DMS53 treated with DMSO at 0.1 percent for 48 hours (cell line): Measurements from ENCODE around the gene MKLN1.
"Not testable (repeated sequence)": the region's sequence is repeated elsewhere in the genome, so short reads cannot be mapped to it uniquely, and the experiment has no call there.

Experiments
- DNase-seq: peaks from one replicate; lab custom pipeline; 2025; ENCODE audit not compliant: unreplicated experiment; lab: John Stamatoyannopoulos, UW

The MKLN1 gene

GRCh38 chr7:131497454-131497853, 169.8 kb downstream of the MKLN1 start:
- no peak for DNase-seq

GRCh38 chr7:131498237-131498885, 170.7 kb downstream of the MKLN1 start:
- DNase-seq = no peak

GRCh38 chr7:131499801-131500200, 172.1 kb downstream of the MKLN1 start:
- no peak for DNase-seq

- no peak for DNase-seq
Observed at GRCh38 chr7:131500357-131500756, 172.7 kb downstream of the MKLN1 start.

- DNase-seq = no peak
Observed at GRCh38 chr7:131501422-131501821, 173.7 kb downstream of the MKLN1 start.

- DNase-seq = no peak
Observed at GRCh38 chr7:131501930-131502685, 174.4 kb downstream of the MKLN1 start.

GRCh38 chr7:131502810-131503508, 175.3 kb downstream of the MKLN1 start:
- no peak for DNase-seq

GRCh38 chr7:131503639-131504038, 176.0 kb downstream of the MKLN1 start:
- no peak for DNase-seq

- no peak for DNase-seq
Observed at GRCh38 chr7:131504157-131504899, 176.7 kb downstream of the MKLN1 start.

GRCh38 chr7:131505037-131505620, 177.5 kb downstream of the MKLN1 start:
- DNase-seq = not testable (repeated sequence)

GRCh38 chr7:131505636-131506557, 178.2 kb downstream of the MKLN1 start:
- DNase-seq = no peak

GRCh38 chr7:131506597-131506996, 178.9 kb downstream of the MKLN1 start:
- DNase-seq = no peak

- DNase-seq = peak; percentile 60
Observed at GRCh38 chr7:131507592-131508331, 180.1 kb downstream of the MKLN1 start.

- DNase-seq = no peak
Observed at GRCh38 chr7:131508754-131509486, 181.2 kb downstream of the MKLN1 start.

- no peak for DNase-seq
Observed at GRCh38 chr7:131509781-131510180, 182.1 kb downstream of the MKLN1 start.

GRCh38 chr7:131511071-131511470, 183.4 kb downstream of the MKLN1 start:
- DNase-seq = no peak

GRCh38 chr7:131511774-131512535, 184.3 kb downstream of the MKLN1 start:
- no peak for DNase-seq
